B cell (primary cell): ENCODE results near the gene KRTAP4-7. TPM values are rescaled to one million over a fixed set of nuclear protein-coding genes. Genes with fewer than 3 reads are reported as not detected.

Experiments used
- ATAC-seq: fragments of 200-7000 bp; cut with Tn5 transposase; one replicate; pipeline ENCODE4 v1.10.0; 2021; ENCODE audit warnings: low read depth, mild to moderate bottlenecking, moderate number of reproducible peaks, moderate library complexity
- CTCF ChIA-PET: fragments of 350-600 bp; sonication (Branson Sonifier 250); formaldehyde crosslinking; loops from one replicate; lab custom pipeline; 2021; ENCODE audit warnings: antibody characterized with exemption, inconsistent platforms; lab: Charles Lee
- POLR2A ChIA-PET: fragments of 350-600 bp; sonication (Branson Sonifier 250); formaldehyde crosslinking; loops from one replicate; lab custom pipeline; 2021; ENCODE audit warnings: antibody characterized with exemption; lab: Charles Lee
- DNase-seq: peaks from one replicate; pipeline ENCODE4 v3.0.0; 2013
- H2AFZ ChIP-seq: 2 replicates; pipeline ENCODE4 v1.6.1; 2012; ENCODE audit warnings: mild to moderate bottlenecking, low read depth, low read length; ENCODE audit not compliant: insufficient read depth, poor library complexity, severe bottlenecking
- H3K27ac ChIP-seq, 2 donors: 1 replicate in 1 of 2; 2 replicates in 1 of 2; pipeline ENCODE4 v1.5.1; 2012 to 2013; ENCODE audit warnings: low read length in 2 of 2, mild to moderate bottlenecking in 2 of 2, moderate library complexity in 1 of 2
- H3K27me3 ChIP-seq, 4 experiments: fragments of 200-600 bp in 1 of 4; sonication (generic) in 1 of 4; replicated peaks in 1 of 4; 1 replicate in 2 of 4; 2 replicates in 2 of 4; pipeline versions ENCODE4 v1.6.1 to v1.7.0; 2013 to 2016; ENCODE audit warnings: low read length in 3 of 4, mild to moderate bottlenecking in 2 of 4, mixed read lengths in 1 of 4, moderate library complexity in 1 of 4; ENCODE audit not compliant: insufficient read depth in 4 of 4, control insufficient read depth in 3 of 4; ENCODE audit errors: control extremely low read depth in 1 of 4
- H3K36me3 ChIP-seq, 2 experiments: replicated peaks in 1 of 2; 1 replicate in 1 of 2; 2 replicates in 1 of 2; pipeline versions ENCODE4 v1.6.1 to v1.7.1; 2013; ENCODE audit warnings: low read length in 1 of 2; ENCODE audit not compliant: insufficient read depth in 2 of 2, control insufficient read depth in 1 of 2; ENCODE audit errors: control extremely low read depth in 1 of 2, extremely low read depth in 1 of 2
- H3K4me1 ChIP-seq, 2 donors: fragments of 200-600 bp in 1 of 2; sonication (generic) in 1 of 2; 1 replicate in 1 of 2; 2 replicates in 1 of 2; pipeline versions ENCODE4 v1.5.1 to v1.6.1; 2013 to 2017; ENCODE audit warnings: low read length in 2 of 2; ENCODE audit not compliant: control insufficient read depth in 2 of 2, insufficient read depth in 2 of 2
- H3K4me2 ChIP-seq: replicated peaks from 2 replicates; pipeline ENCODE3; 2012; ENCODE audit warnings: mild to moderate bottlenecking, low read depth, low read length; ENCODE audit not compliant: poor library complexity, severe bottlenecking
- H3K4me3 ChIP-seq, 5 experiments: fragments of 200-600 bp in 1 of 5; sonication (generic) in 1 of 5; 1 replicate in 3 of 5; 2 replicates in 2 of 5; pipeline versions ENCODE4 v1.5.1 to v1.7.0; 2011 to 2016; ENCODE audit warnings: low read length in 4 of 5, mild to moderate bottlenecking in 4 of 5, low read depth in 2 of 5, control low read depth in 1 of 5, moderate library complexity in 1 of 5; ENCODE audit not compliant: insufficient read depth in 1 of 5; ENCODE audit errors: control extremely low read depth in 1 of 5, extremely low read depth in 1 of 5
- H3K79me2 ChIP-seq: fragments of 200-600 bp; sonication (generic); one replicate; pipeline ENCODE4 v1.6.0; 2016; ENCODE audit warnings: low read length; ENCODE audit not compliant: control insufficient read depth, insufficient read depth
- H3K9ac ChIP-seq: fragments of 200-600 bp; sonication (generic); 2 replicates; pipeline ENCODE4 v1.6.1; 2017; ENCODE audit warnings: mild to moderate bottlenecking, low read length, moderate library complexity
- H3K9me3 ChIP-seq, 3 donors: one replicate each; pipeline versions ENCODE4 v1.6.1 to v1.7.1; 2013; ENCODE audit warnings: low read length in 2 of 3; ENCODE audit not compliant: control insufficient read depth in 2 of 3, insufficient read depth in 1 of 3; ENCODE audit errors: control extremely low read depth in 1 of 3
- H4K20me1 ChIP-seq: 2 replicates; pipeline ENCODE4 v1.6.0; 2012; ENCODE audit warnings: mild to moderate bottlenecking, low read length; ENCODE audit not compliant: insufficient read depth, control insufficient read depth, poor library complexity, severe bottlenecking
- H3K27ac Mint-ChIP-seq: one replicate; pipeline ENCODE4 v1.8.0; 2021; ENCODE audit warnings: mixed read lengths
- H3K27me3 Mint-ChIP-seq: one replicate; pipeline ENCODE4 v1.8.0; 2021; ENCODE audit warnings: mixed read lengths
- H3K4me1 Mint-ChIP-seq: one replicate; pipeline ENCODE4 v1.8.0; 2021; ENCODE audit warnings: mixed read lengths
- H3K4me3 Mint-ChIP-seq: one replicate; pipeline ENCODE4 v1.8.0; 2021; ENCODE audit warnings: mixed read lengths
- H3K9me3 Mint-ChIP-seq: one replicate; pipeline ENCODE4 v1.8.0; 2022; ENCODE audit warnings: mixed read lengths; ENCODE audit not compliant: insufficient read depth
- CTCF ChIP-seq: fragments of 200-600 bp; IDR thresholded peaks from one replicate; pipeline ENCODE4 v1.8.0; 2022; ENCODE audit warnings: antibody characterized with exemption, mild to moderate bottlenecking
- EZH2 ChIP-seq: IDR thresholded peaks from 2 replicates; pipeline ENCODE4 v1.6.1; 2012; ENCODE audit warnings: borderline replicate concordance, low read depth, mild to moderate bottlenecking, moderate library complexity, low read length; ENCODE audit not compliant: insufficient read depth, poor library complexity, severe bottlenecking
- WGBS: methylation state at CpG from one replicate; pipeline ENCODE4 v1.1.5; 2013; ENCODE audit warnings: missing lambda C conversion rate; ENCODE audit not compliant: insufficient coverage; 5-methylcytosine and 5-hydroxymethylcytosine counted together
- intact Hi-C: fragments of 100-400 bp; cut with micrococcal nuclease; formaldehyde crosslinking; loops from one replicate; pipeline ENCODE4 v1.10.0; 2022
- polyA plus RNA-seq: library from polyadenylated mRNA; depleted of rRNA; stranded (reverse); fragments of >200 nt; gene quantifications from 2 replicates; pipeline ENCODE4 v1.2.3, GENCODE V29; 2012
- total RNA-seq, 2 donors: library from RNA; stranded (reverse); fragments of 120-200 nt in 1 of 2; gene quantifications; 1 replicate in 1 of 2; 2 replicates in 1 of 2; pipeline versions ENCODE4 v1.2.3 to v1.2.4, GENCODE V29; 2013 to 2022

Gene KRTAP4-7
- total and polyA plus RNA-seq, 2 donors (not counting 1 experiment from before 2014, with no cell fraction given) = not detected

DNA sequence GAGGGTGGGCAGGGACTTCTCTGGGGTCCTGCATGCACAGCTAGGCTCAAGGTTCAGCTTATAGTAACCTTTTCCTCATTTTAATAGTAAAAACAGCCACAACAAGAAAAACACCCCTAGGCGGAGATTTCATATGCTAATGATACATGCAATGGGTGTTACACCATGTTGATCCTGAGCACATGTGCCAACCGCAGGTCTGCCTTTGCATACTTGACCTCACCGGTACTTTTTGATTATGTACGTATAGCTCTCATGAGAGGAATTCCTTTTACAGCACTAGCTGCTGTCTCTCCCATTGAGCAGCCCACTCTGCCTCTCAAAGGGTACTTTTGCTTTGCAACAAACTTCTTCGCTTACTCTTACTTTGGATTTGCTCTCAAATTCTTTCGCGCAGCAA is 12.1 kb downstream of the KRTAP4-7 start:
- WGBS = 88% methylated on average over 5 of the region's 7 CpGs
- no peaks in the 10 kb centered on the region for H3K79me2 ChIP-seq
- no peak overlapping the region for H2AFZ ChIP-seq
- H3K27ac ChIP-seq = no peak overlapping the region
- no peak overlapping the region for H3K4me3 ChIP-seq
- H3K9ac ChIP-seq = no peak overlapping the region
- ATAC-seq = no peak
- no peaks in the 10 kb centered on the region for H3K36me3 ChIP-seq
- Mint-ChIP-seq H3K27ac (no peak overlapping the region), H3K9me3 (peaks cover 2% of the 10 kb centered on the region), H3K27me3 (peaks cover 29% of the 10 kb centered on the region), H3K4me1 (peaks cover 8% of the 10 kb centered on the region), H3K4me3 (no peak overlapping the region)
- TF ChIP-seq EZH2 = no peak
- ChIA-PET POLR2A (no interaction called here), CTCF (no interaction called here)
- H4K20me1 ChIP-seq = no peaks in the 10 kb centered on the region
- intact Hi-C loops = no loop called here
- no peak overlapping the region for H3K4me2 ChIP-seq
- peaks cover 0 to 11% (median 0%) of the 10 kb centered on the region in 3 donors for H3K9me3 ChIP-seq
- H3K27me3 ChIP-seq = peaks cover 0 to 5% (median 0%) of the 10 kb centered on the region in 4 experiments
- DNase-seq = no peak
- H3K4me1 ChIP-seq = peaks cover 4 to 7% of the 10 kb centered on the region in 2 donors

GRCh38 chr17:41098042-41098441 is 14.1 kb downstream of the KRTAP4-7 start, which contains the start of gene KRTAP4-8:
Gene KRTAP4-8 (minus strand): TSS chr17:41098142. CDS start chr17:41098084, 58 bp downstream.
- no peak for TF ChIP-seq EZH2
- TF ChIP-seq CTCF = no peak
- Mint-ChIP-seq H3K9me3 (peaks cover 1% of the 10 kb centered on the region), H3K4me1 (peaks cover 8% of the 10 kb centered on the region), H3K27ac (no peak within 1 kb of the TSS), H3K4me3 (no peak within 1 kb of the TSS), H3K27me3 (peaks cover 31% of the 10 kb centered on the region)
- DNase-seq (no peak), ATAC-seq (no peak)
- ChIA-PET POLR2A (no interaction called here), CTCF (no interaction called here)
- Histone ChIP-seq H3K27me3 (peaks cover 0 to 5% (median 0%) of the 10 kb centered on the region in 4 experiments), H3K9ac (no peak within 1 kb of the TSS), H3K27ac (no peak within 1 kb of the TSS), H3K4me3 (no peak within 1 kb of the TSS), H3K79me2 (no peaks in the 10 kb centered on the region), H3K36me3 (no peaks in the 10 kb centered on the region), H4K20me1 (no peaks in the 10 kb centered on the region), H3K4me1 (peaks cover 4 to 7% of the 10 kb centered on the region in 2 donors), H3K4me2 (no peak within 1 kb of the TSS), H2AFZ (no peak within 1 kb of the TSS), H3K9me3 (peaks cover 0 to 15% (median 0%) of the 10 kb centered on the region in 3 donors)
- WGBS = 100% methylated on average over 1 of the region's 4 CpGs
- intact Hi-C loops = no loop called here
